Epithelial cell of esophagus (primary cell): ENCODE results near the gene UGT2A3.

Source experiments
- DNase-seq: peaks from one replicate; pipeline ENCODE4 v3.0.0; 2010; ENCODE audit warnings: low read depth
- H3K4me3 ChIP-seq: 2 replicates; pipeline ENCODE4 v1.5.1; 2011; ENCODE audit warnings: mild to moderate bottlenecking, low read length, control low read depth
- CTCF ChIP-seq: IDR thresholded peaks from 2 replicates; pipeline ENCODE4 v1.5.1; 2011; ENCODE audit warnings: low read depth, mild to moderate bottlenecking, low read length, control low read depth, inconsistent platforms; ENCODE audit not compliant: insufficient read depth; ENCODE audit errors: missing control alignments

Gene UGT2A3

GRCh38 chr4:68912807-68913206 lies 38.8 kb downstream of the UGT2A3 start:
- no peak for DNase-seq
- no peak for TF ChIP-seq CTCF
- no peak overlapping the region for H3K4me3 ChIP-seq

GRCh38 chr4:68909385-68909784 lies 42.2 kb downstream of the UGT2A3 start:
- DNase-seq = no peak
- no peak overlapping the region for H3K4me3 ChIP-seq
- no peak for TF ChIP-seq CTCF

GRCh38 chr4:68907788-68908700 lies 43.6 kb downstream of the UGT2A3 start:
- H3K4me3 ChIP-seq = no peak overlapping the region
- no peak for DNase-seq

GRCh38 chr4:68907245-68907644 lies 44.4 kb downstream of the UGT2A3 start:
- TF ChIP-seq CTCF = no peak
- DNase-seq = no peak
- H3K4me3 ChIP-seq = no peak overlapping the region

More at GRCh38 chr4:68907788-68908700, 43.6 kb downstream of the UGT2A3 start:
- no peak for TF ChIP-seq CTCF

- peak overlapping the region; percentile 39 for H3K4me3 ChIP-seq
- TF ChIP-seq CTCF = no peak
- no peak for DNase-seq
These were observed 44.8 kb downstream of the UGT2A3 start for GRCh38 chr4:68906780-68907137.

- DNase-seq = peak; percentile 39
- peak overlapping the region; percentile 39 for H3K4me3 ChIP-seq
- TF ChIP-seq CTCF = no peak
These were observed 45.4 kb downstream of the UGT2A3 start for GRCh38 chr4:68905939-68906779.
